ENCODE measurements around the gene TTLL11. TPM values are rescaled to one million over a fixed set of nuclear protein-coding genes. Genes with fewer than 3 reads are reported as not detected.
A peak's percentile ranks its signal among the peaks of the same experiment; 100 is the strongest.

The TTLL11 gene
- total and polyA plus RNA-seq, 4 donors = 1.4 to 4.5 (median 3.6) TPM

DNA sequence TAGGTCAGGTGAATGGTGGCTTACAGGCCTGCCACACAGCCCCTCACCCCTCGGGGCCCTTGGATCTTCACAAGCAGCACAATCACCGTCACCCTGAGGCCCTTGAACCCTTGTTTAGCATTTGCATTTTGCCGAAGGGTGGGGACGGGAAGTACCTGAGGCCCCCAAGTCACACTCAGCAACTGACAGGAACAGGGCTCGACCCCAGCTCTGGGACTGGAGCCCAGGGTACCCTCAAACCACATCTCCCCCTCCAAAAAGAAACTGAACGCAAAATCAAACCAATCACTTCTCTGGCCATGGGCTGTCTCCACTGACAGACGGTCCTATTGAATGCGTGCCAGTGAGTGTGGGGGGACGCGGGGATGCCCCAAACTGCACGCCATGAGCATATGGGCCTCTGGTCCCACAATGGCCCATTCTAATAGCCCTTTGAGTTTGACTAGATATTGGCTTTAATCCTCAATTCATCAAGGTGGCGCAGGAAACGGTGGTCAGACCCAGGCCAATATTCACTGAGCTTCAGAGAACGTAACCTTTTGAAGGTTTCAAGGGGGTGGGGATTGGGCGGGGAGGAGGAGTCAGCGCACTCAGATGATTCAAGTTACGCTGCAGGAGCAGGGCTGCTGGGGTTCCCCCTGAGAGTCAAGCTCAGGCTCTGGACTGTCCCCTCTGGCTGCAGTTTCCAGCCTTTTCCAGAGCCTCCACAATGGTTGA, 265.7 kb downstream of the TTLL11 start:
- TF ChIP-seq HNF4A (conservative IDR thresholded peaks at IDR 0.05) = no peak
- no peak for TF ChIP-seq NR2F2 (IDR thresholded peaks at IDR 0.05)
- TF ChIP-seq JUND (IDR thresholded peaks at IDR 0.05) = no peak
- TF ChIP-seq GABPA (IDR thresholded peaks at IDR 0.05 in 1 of 2, conservative IDR thresholded peaks at IDR 0.05 in 1 of 2) = no peak
- 94% methylated on average over 17 of the region's 17 CpGs for WGBS
- Histone ChIP-seq H3K4me1 (ENCODE audit: control insufficient read depth in 4 of 4, insufficient read depth in 4 of 4, low read length in 3 of 4) (no peaks in the 10 kb centered on the region), H3K9ac (ENCODE audit: low read depth in 1 of 2, low read length in 2 of 2) (no peak overlapping the region), H3K9me3 (ENCODE audit: control insufficient read depth in 4 of 4, low read length in 3 of 4) (no peaks in the 10 kb centered on the region), H3K4me3 (ENCODE audit: low read depth in 1 of 3, low read length in 3 of 3) (no peak overlapping the region), H3K27ac (ENCODE audit: low read depth in 1 of 2, low read length in 2 of 2) (no peak overlapping the region), H3K27me3 (ENCODE audit: control insufficient read depth in 4 of 4, insufficient read depth in 4 of 4, low read length in 3 of 4) (no peaks in the 10 kb centered on the region), H3K36me3 (ENCODE audit: control insufficient read depth in 4 of 4, insufficient read depth in 3 of 4, low read depth in 1 of 4, low read length in 3 of 4) (no peaks in the 10 kb centered on the region)
- DNase-seq (ENCODE audit: low spot score) = no peak

- TF ChIP-seq EGR1 (IDR thresholded peaks at IDR 0.05; ENCODE audit: low read depth in 2 of 2) (no peak), SP1 (IDR thresholded peaks at IDR 0.05) (no peak), YY1 (IDR thresholded peaks at IDR 0.05) (no peak), RAD21 (IDR thresholded peaks at IDR 0.05) (no peak), CTCF (IDR thresholded peaks at IDR 0.05; ENCODE audit: low read depth, low read length, missing input control) (no peak), GABPA (IDR thresholded peaks at IDR 0.05 in 1 of 2, conservative IDR thresholded peaks at IDR 0.05 in 1 of 2) (no peak), JUND (IDR thresholded peaks at IDR 0.05) (no peak), RXRA (IDR thresholded peaks at IDR 0.05) (no peak), HNF4A (conservative IDR thresholded peaks at IDR 0.05) (no peak), NR2F2 (IDR thresholded peaks at IDR 0.05) (no peak), TAF1 (conservative IDR thresholded peaks at IDR 0.05) (no peak), FOXA2 (IDR thresholded peaks at IDR 0.05) (no peak), FOXA1 (IDR thresholded peaks at IDR 0.05) (no peak), HNF4G (IDR thresholded peaks at IDR 0.05) (no peak)
- TF ChIP-seq, protein P1, sequence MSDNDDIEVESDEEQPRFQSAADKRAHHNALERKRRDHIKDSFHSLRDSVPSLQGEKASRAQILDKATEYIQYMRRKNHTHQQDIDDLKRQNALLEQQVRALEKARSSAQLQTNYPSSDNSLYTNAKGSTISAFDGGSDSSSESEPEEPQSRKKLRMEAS (IDR thresholded peaks at IDR 0.05) = no peak
These were observed 266.4 kb downstream of the TTLL11 start for GRCh38 chr9:121826711-121827110.

DNA sequence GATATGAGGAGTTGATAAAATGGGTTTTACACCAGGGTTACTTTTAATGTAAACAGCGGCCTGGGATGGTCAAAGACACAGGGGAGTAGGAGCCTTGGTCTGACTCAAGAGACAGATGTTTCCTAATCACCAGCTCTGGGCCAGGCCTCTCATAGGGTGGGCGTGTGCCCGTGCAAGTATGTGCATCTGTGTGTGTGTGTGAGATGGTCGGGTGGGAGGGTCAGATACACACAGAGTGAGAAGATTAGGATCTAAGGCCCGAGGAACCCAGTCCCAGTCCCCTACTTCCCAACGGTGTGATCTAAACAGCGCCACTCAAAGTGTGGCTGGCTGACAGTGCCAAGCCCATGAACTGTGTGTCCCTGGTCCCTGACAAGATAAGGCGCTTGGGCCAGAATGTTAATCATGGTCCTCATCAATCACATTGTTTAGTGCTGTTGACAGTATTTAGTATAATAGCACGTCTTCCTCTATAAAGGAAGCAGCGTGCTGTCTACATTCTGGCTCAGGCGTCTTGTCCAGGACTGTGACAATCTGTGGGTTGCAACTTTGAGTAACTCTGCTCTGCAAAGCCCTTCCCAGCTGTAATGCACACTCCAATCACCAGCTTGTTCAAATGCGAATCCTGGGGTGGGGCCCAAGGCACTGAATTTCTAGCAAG, 267.9 kb downstream of the TTLL11 start:
- H3K27me3 ChIP-seq (ENCODE audit: control insufficient read depth in 4 of 4, insufficient read depth in 4 of 4, low read length in 3 of 4) = no peaks in the 10 kb centered on the region
- H3K9me3 ChIP-seq (ENCODE audit: control insufficient read depth in 4 of 4, low read length in 3 of 4) = no peaks in the 10 kb centered on the region
- no peak overlapping the region for H3K4me3 ChIP-seq (ENCODE audit: low read depth in 1 of 3, low read length in 3 of 3)
- no peaks in the 10 kb centered on the region for H3K36me3 ChIP-seq (ENCODE audit: control insufficient read depth in 4 of 4, insufficient read depth in 3 of 4, low read depth in 1 of 4, low read length in 3 of 4)
- no peak overlapping the region for H3K27ac ChIP-seq (ENCODE audit: low read depth in 1 of 2, low read length in 2 of 2)
- 89% methylated on average over 12 of the region's 12 CpGs for WGBS
- H3K4me1 ChIP-seq (ENCODE audit: control insufficient read depth in 4 of 4, insufficient read depth in 4 of 4, low read length in 3 of 4) = no peaks in the 10 kb centered on the region
- no peak overlapping the region for H3K9ac ChIP-seq (ENCODE audit: low read depth in 1 of 2, low read length in 2 of 2)
- peak; percentile 52 for DNase-seq (ENCODE audit: low spot score)
- TF ChIP-seq ATF3 (IDR thresholded peaks at IDR 0.05) = no peak
- TF ChIP-seq, protein P1 (IDR thresholded peaks at IDR 0.05) = no peak
- TF ChIP-seq FOXA2 (IDR thresholded peaks at IDR 0.05) = no peak
- no peak for TF ChIP-seq TAF1 (conservative IDR thresholded peaks at IDR 0.05)
- no peak for TF ChIP-seq RXRA (IDR thresholded peaks at IDR 0.05)
- no peak for TF ChIP-seq YY1 (IDR thresholded peaks at IDR 0.05)
- no peak for TF ChIP-seq HNF4G (IDR thresholded peaks at IDR 0.05)
- TF ChIP-seq JUND (IDR thresholded peaks at IDR 0.05) = no peak
- no peak for TF ChIP-seq REST (IDR thresholded peaks at IDR 0.05)
- no peak for TF ChIP-seq HNF4A (conservative IDR thresholded peaks at IDR 0.05)
- TF ChIP-seq RAD21 (IDR thresholded peaks at IDR 0.05) = no peak
- TF ChIP-seq FOXA1 (IDR thresholded peaks at IDR 0.05) = no peak
- TF ChIP-seq EGR1 (IDR thresholded peaks at IDR 0.05; ENCODE audit: low read depth in 2 of 2) = no peak
- TF ChIP-seq NR2F2 (IDR thresholded peaks at IDR 0.05) = no peak
- no peak for TF ChIP-seq GABPA (IDR thresholded peaks at IDR 0.05 in 1 of 2, conservative IDR thresholded peaks at IDR 0.05 in 1 of 2)
- TF ChIP-seq SP1 (IDR thresholded peaks at IDR 0.05) = no peak

More at GRCh38 chr9:121826711-121827110, 266.4 kb downstream of the TTLL11 start:
- no peak overlapping the region for H3K4me3 ChIP-seq (ENCODE audit: low read depth in 1 of 3, low read length in 3 of 3)
- no peak overlapping the region for H3K27ac ChIP-seq (ENCODE audit: low read depth in 1 of 2, low read length in 2 of 2)
- H3K36me3 ChIP-seq (ENCODE audit: control insufficient read depth in 4 of 4, insufficient read depth in 3 of 4, low read depth in 1 of 4, low read length in 3 of 4) = no peaks in the 10 kb centered on the region
- DNase-seq (ENCODE audit: low spot score) = no peak
- H3K4me1 ChIP-seq (ENCODE audit: control insufficient read depth in 4 of 4, insufficient read depth in 4 of 4, low read length in 3 of 4) = no peaks in the 10 kb centered on the region
- WGBS = 92% methylated on average over 7 of the region's 7 CpGs
- no peaks in the 10 kb centered on the region for H3K9me3 ChIP-seq (ENCODE audit: control insufficient read depth in 4 of 4, low read length in 3 of 4)
- no peaks in the 10 kb centered on the region for H3K27me3 ChIP-seq (ENCODE audit: control insufficient read depth in 4 of 4, insufficient read depth in 4 of 4, low read length in 3 of 4)
- no peak overlapping the region for H3K9ac ChIP-seq (ENCODE audit: low read depth in 1 of 2, low read length in 2 of 2)
